H9 (cell line): ENCODE measurements around the gene SCUBE2. TPM values are rescaled to one million over a fixed set of nuclear protein-coding genes. Genes with fewer than 3 reads are reported as not detected.

Experiments
- DNase-seq: peaks from one replicate; pipeline ENCODE4 v3.0.0-alpha.2; 2017
- H2AFZ ChIP-seq: one replicate; pipeline ENCODE4 v1.6.1; 2013; ENCODE audit warnings: mild to moderate bottlenecking, low read length, control low read depth, moderate library complexity
- H2AK5ac ChIP-seq: 2 replicates; pipeline ENCODE4 v1.6.1; 2013; ENCODE audit warnings: low read length, control low read depth, mixed read lengths; ENCODE audit not compliant: insufficient read length
- H2BK120ac ChIP-seq: one replicate; pipeline ENCODE4 v1.6.1; 2013; ENCODE audit warnings: low read depth, mild to moderate bottlenecking, low read length, control low read depth, inconsistent platforms; ENCODE audit not compliant: poor library complexity, severe bottlenecking
- H2BK12ac ChIP-seq: 2 replicates; pipeline ENCODE4 v1.6.1; 2013; ENCODE audit warnings: low read length, control low read depth, mixed read lengths, low read depth; ENCODE audit not compliant: insufficient read length
- H2BK15ac ChIP-seq: 2 replicates; pipeline ENCODE4 v1.6.1; 2013; ENCODE audit warnings: low read depth, low read length, control low read depth
- H2BK20ac ChIP-seq: one replicate; pipeline ENCODE4 v1.6.1; 2013; ENCODE audit warnings: low read depth, mild to moderate bottlenecking, low read length, control low read depth, inconsistent platforms; ENCODE audit not compliant: poor library complexity, severe bottlenecking
- H2BK5ac ChIP-seq: 2 replicates; pipeline ENCODE4 v1.6.1; 2013; ENCODE audit warnings: low read length, control low read depth, mixed read lengths; ENCODE audit not compliant: insufficient read length
- H3K14ac ChIP-seq: 2 replicates; pipeline ENCODE4 v1.6.1; 2013; ENCODE audit warnings: low read length, control low read depth; ENCODE audit not compliant: insufficient read depth
- H3K18ac ChIP-seq: 2 replicates; pipeline ENCODE4 v1.6.1; 2013; ENCODE audit warnings: low read depth, mild to moderate bottlenecking, mixed read lengths, low read length, control low read depth; ENCODE audit not compliant: insufficient read length
- H3K23ac ChIP-seq: 2 replicates; pipeline ENCODE4 v1.6.1; 2013; ENCODE audit warnings: low read length, control low read depth, mixed read lengths, low read depth; ENCODE audit not compliant: insufficient read length
- H3K23me2 ChIP-seq: 2 replicates; pipeline ENCODE4 v1.6.1; 2013; ENCODE audit warnings: low read depth, mild to moderate bottlenecking, mixed read lengths, low read length, control low read depth; ENCODE audit not compliant: insufficient read length, poor library complexity, severe bottlenecking
- H3K27ac ChIP-seq: 2 replicates; pipeline ENCODE4 v1.5.1; 2013; ENCODE audit warnings: low read length, control low read depth, mixed read lengths, low read depth; ENCODE audit not compliant: insufficient read length
- H3K27me3 ChIP-seq: 2 replicates; pipeline ENCODE4 v1.6.1; 2013; ENCODE audit warnings: low read length, control low read depth, inconsistent platforms; ENCODE audit not compliant: insufficient read depth
- H3K4ac ChIP-seq: 2 replicates; pipeline ENCODE4 v1.6.1; 2013; ENCODE audit warnings: low read depth, mild to moderate bottlenecking, control low read depth, inconsistent platforms, low read length, moderate library complexity
- H3K4me1 ChIP-seq: 2 replicates; pipeline ENCODE4 v1.6.1; 2013; ENCODE audit warnings: low read length, control low read depth, inconsistent platforms; ENCODE audit not compliant: insufficient read depth
- H3K4me2 ChIP-seq: 2 replicates; pipeline ENCODE4 v1.6.1; 2013; ENCODE audit warnings: low read length, control low read depth, mixed read lengths; ENCODE audit not compliant: insufficient read length, insufficient read depth
- H3K56ac ChIP-seq: 2 replicates; pipeline ENCODE4 v1.6.1; 2013; ENCODE audit warnings: low read depth, mild to moderate bottlenecking, mixed read lengths, low read length, control low read depth; ENCODE audit not compliant: insufficient read length
- H3K79me1 ChIP-seq: 2 replicates; pipeline ENCODE4 v1.6.1; 2013; ENCODE audit warnings: low read depth, mild to moderate bottlenecking, moderate library complexity, low read length, control low read depth, inconsistent platforms; ENCODE audit not compliant: insufficient read depth, poor library complexity, severe bottlenecking
- H3K79me2 ChIP-seq: 2 replicates; pipeline ENCODE4 v1.6.1; 2013; ENCODE audit warnings: low read length, control low read depth, inconsistent platforms; ENCODE audit not compliant: insufficient read depth
- H3K9ac ChIP-seq: 2 replicates; pipeline ENCODE4 v1.6.1; 2013; ENCODE audit warnings: low read length, control low read depth, mixed read lengths; ENCODE audit not compliant: insufficient read length; ENCODE audit errors: extremely low read depth
- H3K9me3 ChIP-seq: one replicate; pipeline ENCODE4 v1.6.1; 2013; ENCODE audit warnings: low read depth, low read length, inconsistent platforms; ENCODE audit not compliant: control insufficient read depth
- H3T11ph ChIP-seq: one replicate; pipeline ENCODE4 v1.6.1; 2013; ENCODE audit warnings: mild to moderate bottlenecking, low read length, control low read depth, inconsistent platforms
- H4K20me1 ChIP-seq: one replicate; pipeline ENCODE4 v1.6.1; 2013; ENCODE audit not compliant: control insufficient read depth, insufficient read length, insufficient read depth
- H4K5ac ChIP-seq: 2 replicates; pipeline ENCODE4 v1.6.1; 2013; ENCODE audit warnings: low read depth, mild to moderate bottlenecking, mixed read lengths, low read length, control low read depth; ENCODE audit not compliant: insufficient read length
- H4K8ac ChIP-seq: replicated peaks from 2 replicates; pipeline ENCODE4 v1.6.1; 2013; ENCODE audit warnings: low read length, control low read depth, mixed read lengths, low read depth; ENCODE audit not compliant: insufficient read length
- H4K91ac ChIP-seq: 2 replicates; pipeline ENCODE4 v1.6.1; 2013; ENCODE audit warnings: low read depth, mild to moderate bottlenecking, moderate library complexity, mixed read lengths, low read length, control low read depth; ENCODE audit not compliant: insufficient read length
- H3K27ac Mint-ChIP-seq, 3 experiments: 2 replicates in 2 of 3; 3 replicates in 1 of 3; pipeline ENCODE4 v1.8.0; 2020 to 2021; ENCODE audit warnings: mixed read lengths in 3 of 3, mild to moderate bottlenecking in 1 of 3, moderate library complexity in 1 of 3
- H3K27me3 Mint-ChIP-seq: 2 replicates; pipeline ENCODE4 v1.8.0; 2021; ENCODE audit warnings: low read depth, mild to moderate bottlenecking, moderate library complexity, mixed read lengths
- H3K36me3 Mint-ChIP-seq, 3 experiments: 2 replicates in 2 of 3; 3 replicates in 1 of 3; pipeline ENCODE4 v1.8.0; 2020 to 2021; ENCODE audit warnings: low read depth in 3 of 3, mixed read lengths in 3 of 3; ENCODE audit not compliant: insufficient read depth in 1 of 3
- H3K4me1 Mint-ChIP-seq, 2 experiments: 2 replicates each; pipeline ENCODE4 v1.8.0; 2020; ENCODE audit warnings: mixed read lengths in 2 of 2
- H3K4me3 Mint-ChIP-seq, 2 experiments: 2 replicates in 1 of 2; 3 replicates in 1 of 2; pipeline ENCODE4 v1.8.0; 2020 to 2021; ENCODE audit warnings: mild to moderate bottlenecking in 2 of 2, mixed read lengths in 2 of 2, moderate library complexity in 1 of 2
- H3K9me3 Mint-ChIP-seq, 2 experiments: 2 replicates in 1 of 2; 3 replicates in 1 of 2; pipeline ENCODE4 v1.8.0; 2020; ENCODE audit warnings: mild to moderate bottlenecking in 2 of 2, mixed read lengths in 2 of 2, moderate library complexity in 1 of 2
- CTCF ChIP-seq: fragments of 200-600 bp; sonication (generic); conservative IDR thresholded peaks from 3 replicates; pipeline ENCODE4 v1.8.0; 2021; ENCODE audit warnings: antibody characterized with exemption, mild to moderate bottlenecking
- WGBS: extraction: QIAGEN DNeasy Blood & Tissue Kit; methylation state at CpG from one replicate; pipeline ENCODE4 v1.1.7; 2013; ENCODE audit warnings: missing lambda C conversion rate, low lambda C conversion rate, mixed read lengths; ENCODE audit not compliant: insufficient read length; ENCODE audit errors: extremely low coverage; 5-methylcytosine and 5-hydroxymethylcytosine counted together
- total RNA-seq: library from RNA; stranded (reverse); gene quantifications from 2 replicates; pipeline ENCODE4 v1.2.1, GENCODE V29; 2021

The SCUBE2 gene
- total RNA-seq, 1 experiment from 2014 or later = 1.6 TPM

- H3K9me3 Mint-ChIP-seq = no peaks in the 10 kb centered on the region
- H3K9ac ChIP-seq = no peak overlapping the region
- no peaks in the 10 kb centered on the region for H3K79me1 ChIP-seq
- H3K27ac Mint-ChIP-seq = peak overlapping the region in 2 of 3 experiments; percentile 71 to 81; a peak in 3 of 7 replicates
- no peak overlapping the region for H2BK5ac ChIP-seq
- no peaks in the 10 kb centered on the region for H3K23me2 ChIP-seq
- no peak overlapping the region for H3K56ac ChIP-seq
- H2AFZ ChIP-seq = no peak overlapping the region
- H3T11ph ChIP-seq = no peak overlapping the region
- no peak overlapping the region for H2BK120ac ChIP-seq
- no peak overlapping the region for H2BK20ac ChIP-seq
- no CpG with 5 or more reads among the region's 18 CpGs for WGBS
- no peak overlapping the region for H2BK15ac ChIP-seq
- no peaks in the 10 kb centered on the region for H4K20me1 ChIP-seq
- no peak overlapping the region for H3K18ac ChIP-seq
- H3K79me2 ChIP-seq = no peaks in the 10 kb centered on the region
- no peak for TF ChIP-seq CTCF
- no peak overlapping the region for H3K4me2 ChIP-seq
- H4K91ac ChIP-seq = no peak overlapping the region
- no peaks in the 10 kb centered on the region for H3K9me3 ChIP-seq
- H2BK12ac ChIP-seq = no peak overlapping the region
- no peaks in the 10 kb centered on the region; the same call in 1 of the 2 replicates for H3K4me1 ChIP-seq
- no peak overlapping the region for H4K8ac ChIP-seq
- H3K14ac ChIP-seq = no peak overlapping the region
- H3K23ac ChIP-seq = no peak overlapping the region
- H2AK5ac ChIP-seq = no peak overlapping the region
- no peak overlapping the region for H3K27ac ChIP-seq
- H3K4me1 Mint-ChIP-seq = peaks cover 18 to 19% of the 10 kb centered on the region in 2 experiments
- H3K4me3 Mint-ChIP-seq = no peak overlapping the region
- H3K27me3 ChIP-seq = no peaks in the 10 kb centered on the region
- H4K5ac ChIP-seq = no peak overlapping the region
- DNase-seq = no peak
- no peaks in the 10 kb centered on the region for H3K27me3 Mint-ChIP-seq
- peaks cover 12 to 53% (median 48%) of the 10 kb centered on the region in 3 experiments; a peak in 6 of 7 replicates for H3K36me3 Mint-ChIP-seq
- no peak overlapping the region for H3K4ac ChIP-seq
These were observed 47.5 kb upstream of the SCUBE2 start for GRCh38 chr11:9138612-9139579.
